ENCODE data around the gene TBX15. TPM values are rescaled to one million over a fixed set of nuclear protein-coding genes. Genes with fewer than 3 reads are reported as not detected.

TBX15 gene
- total RNA-seq, 4 donors from 2014 or later = 1.8 to 4.1 (median 3.2) TPM

DNA sequence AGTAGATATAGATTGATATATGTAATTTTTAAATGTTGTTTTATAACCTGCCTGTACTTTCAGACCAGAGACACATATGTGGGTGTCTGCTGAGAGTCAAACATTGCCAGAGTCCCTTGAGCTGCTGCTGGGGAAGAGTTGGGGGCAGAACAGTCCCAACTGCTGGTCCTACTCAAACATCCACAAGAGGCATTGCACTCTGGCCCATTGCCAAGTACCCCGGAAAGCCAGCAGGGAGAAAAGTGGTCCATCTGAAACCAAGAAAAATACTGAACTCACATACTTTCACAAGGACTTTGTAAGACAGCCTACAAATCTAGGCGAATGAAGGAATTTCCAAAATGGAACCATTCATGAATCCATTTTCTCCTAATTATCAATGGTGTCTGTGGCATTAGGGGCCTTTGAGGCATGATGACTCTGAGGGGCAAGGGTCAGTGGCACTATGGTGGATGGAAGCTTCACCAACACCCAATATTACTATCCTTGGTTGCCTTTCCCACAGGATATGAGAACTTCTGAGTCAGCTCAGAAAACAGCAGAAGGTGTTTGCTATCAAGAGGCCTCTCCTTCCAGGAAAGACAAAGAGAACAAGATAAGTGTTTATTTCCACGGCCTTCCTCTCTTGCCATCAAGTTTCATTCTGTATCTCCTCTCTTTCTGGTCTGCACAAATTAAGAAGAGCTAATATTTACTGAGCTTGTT is 7.3 kb upstream of the TBX15 start:
- ATAC-seq (ENCODE audit: low FRiP score) = no peak
- TF ChIP-seq, protein P1, sequence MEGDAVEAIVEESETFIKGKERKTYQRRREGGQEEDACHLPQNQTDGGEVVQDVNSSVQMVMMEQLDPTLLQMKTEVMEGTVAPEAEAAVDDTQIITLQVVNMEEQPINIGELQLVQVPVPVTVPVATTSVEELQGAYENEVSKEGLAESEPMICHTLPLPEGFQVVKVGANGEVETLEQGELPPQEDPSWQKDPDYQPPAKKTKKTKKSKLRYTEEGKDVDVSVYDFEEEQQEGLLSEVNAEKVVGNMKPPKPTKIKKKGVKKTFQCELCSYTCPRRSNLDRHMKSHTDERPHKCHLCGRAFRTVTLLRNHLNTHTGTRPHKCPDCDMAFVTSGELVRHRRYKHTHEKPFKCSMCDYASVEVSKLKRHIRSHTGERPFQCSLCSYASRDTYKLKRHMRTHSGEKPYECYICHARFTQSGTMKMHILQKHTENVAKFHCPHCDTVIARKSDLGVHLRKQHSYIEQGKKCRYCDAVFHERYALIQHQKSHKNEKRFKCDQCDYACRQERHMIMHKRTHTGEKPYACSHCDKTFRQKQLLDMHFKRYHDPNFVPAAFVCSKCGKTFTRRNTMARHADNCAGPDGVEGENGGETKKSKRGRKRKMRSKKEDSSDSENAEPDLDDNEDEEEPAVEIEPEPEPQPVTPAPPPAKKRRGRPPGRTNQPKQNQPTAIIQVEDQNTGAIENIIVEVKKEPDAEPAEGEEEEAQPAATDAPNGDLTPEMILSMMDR (IDR thresholded peaks at IDR 0.05) = no peak
- DNase-seq (ENCODE audit: low spot score) = no peak

DNA sequence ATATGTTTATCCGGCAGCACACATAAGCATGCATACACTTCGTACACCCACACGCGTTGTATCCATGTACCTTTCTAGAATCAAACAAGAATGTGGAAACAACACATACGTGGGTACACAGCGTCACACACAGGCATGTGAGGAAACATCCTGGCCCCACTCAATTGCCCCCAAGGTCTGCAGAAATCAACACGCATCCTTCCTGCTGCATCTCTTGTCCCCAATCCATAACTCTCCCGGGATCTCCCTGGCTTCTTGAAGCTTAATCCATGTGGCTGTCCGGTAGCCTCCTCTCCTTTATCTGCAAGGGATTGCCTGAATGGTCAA is 5.5 kb upstream of the TBX15 start:
- ATAC-seq (ENCODE audit: low FRiP score) (no peak), DNase-seq (ENCODE audit: low spot score) (no peak)
- TF ChIP-seq, protein P1 (IDR thresholded peaks at IDR 0.05) = no peak

DNA sequence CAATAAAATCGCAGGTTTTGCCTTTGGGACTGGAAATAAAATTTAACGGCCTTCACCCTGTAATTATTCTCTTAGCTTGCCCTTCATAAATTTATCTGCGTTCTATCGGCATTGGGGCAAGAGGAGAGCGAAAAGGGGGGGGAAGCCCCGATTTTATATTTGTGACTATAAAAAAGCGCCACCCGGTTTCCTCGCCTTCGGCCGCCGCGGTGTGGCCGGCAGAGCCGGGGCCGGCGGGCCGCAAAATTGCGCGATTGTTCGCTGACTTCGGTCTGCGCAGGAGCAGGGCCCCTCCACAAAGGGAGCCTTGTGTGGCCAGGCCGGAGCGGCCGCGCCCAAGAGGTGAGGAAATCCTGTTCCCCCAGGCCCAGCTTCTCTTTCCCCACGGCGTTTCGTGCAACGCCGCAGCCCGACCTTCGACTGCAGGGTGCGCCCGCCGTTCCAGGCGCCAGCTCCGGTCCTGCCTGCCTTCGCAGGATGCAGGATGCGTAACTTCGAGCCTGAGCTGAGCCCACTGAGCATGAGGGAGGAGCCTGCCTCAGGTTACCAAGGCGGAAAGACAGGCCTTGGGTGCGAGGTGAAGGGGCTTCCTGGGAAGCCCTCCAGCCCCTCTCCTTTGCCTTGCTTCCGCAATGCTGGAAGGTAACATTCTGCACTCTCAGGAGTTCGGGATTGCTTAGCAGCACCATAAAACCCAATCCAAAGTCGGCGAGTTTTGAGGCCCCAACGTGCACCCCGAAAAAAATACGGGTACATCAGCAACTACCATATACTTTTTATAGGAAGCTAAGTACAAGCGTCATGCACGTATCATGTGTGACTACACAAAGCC is 4.9 kb upstream of the TBX15 start:
- TF ChIP-seq, protein P1 (IDR thresholded peaks at IDR 0.05) = no peak
- DNase-seq (ENCODE audit: low spot score) (no peak), ATAC-seq (ENCODE audit: low FRiP score) (no peak)

DNA sequence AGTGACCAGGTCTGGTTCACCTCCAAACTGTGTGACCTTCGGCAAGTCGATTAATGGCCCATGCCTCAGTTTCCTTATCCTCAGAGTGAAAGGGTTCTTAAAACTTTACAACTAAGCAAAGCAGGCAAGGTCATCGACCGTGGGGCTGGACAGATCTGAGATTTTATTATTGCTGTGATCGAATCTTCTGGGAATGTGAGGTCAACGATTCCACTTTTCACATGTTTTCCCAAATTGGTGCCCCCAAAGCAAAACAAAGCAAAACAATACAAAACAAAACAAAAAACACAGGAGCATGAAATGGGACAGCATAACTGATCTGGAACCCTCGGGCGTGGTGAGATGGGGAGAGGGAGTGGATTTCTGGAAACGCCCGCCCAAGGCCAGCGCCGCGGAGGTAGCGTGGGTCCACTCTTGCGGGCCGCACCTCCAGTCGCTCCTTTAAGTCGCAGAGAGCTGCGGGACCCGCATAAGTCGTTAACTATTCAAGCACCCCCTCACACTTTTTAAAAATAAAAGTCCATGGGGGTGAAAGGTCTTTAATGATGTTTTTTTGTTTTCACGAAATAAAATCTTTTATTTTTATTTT is 4.2 kb upstream of the TBX15 start:
- TF ChIP-seq, protein P1 (IDR thresholded peaks at IDR 0.05) = no peak
- no peak for ATAC-seq (ENCODE audit: low FRiP score)

GRCh38 chr1:118991448-118991847 is 3.3 kb upstream of the TBX15 start:
- DNase-seq (ENCODE audit: low spot score) (no peak), ATAC-seq (ENCODE audit: low FRiP score) (no peak)
- TF ChIP-seq, protein P1 (IDR thresholded peaks at IDR 0.05) = no peak

More for the DNA sequence above, 4.2 kb upstream of the TBX15 start:
- no peak for DNase-seq (ENCODE audit: low spot score)

GRCh38 chr1:118990513-118991152 is 2.5 kb upstream of the TBX15 start:
- DNase-seq (ENCODE audit: low spot score) = no peak
- TF ChIP-seq, protein P1 (IDR thresholded peaks at IDR 0.05) = no peak
- ATAC-seq (ENCODE audit: low FRiP score) = no peak
